ENCODE results near the gene TRAPPC11. TPM values are rescaled to one million over a fixed set of nuclear protein-coding genes. Genes with fewer than 3 reads are reported as not detected.

TRAPPC11 gene
- total RNA-seq, 1 experiment from 2014 or later, result 15.6 TPM

DNA sequence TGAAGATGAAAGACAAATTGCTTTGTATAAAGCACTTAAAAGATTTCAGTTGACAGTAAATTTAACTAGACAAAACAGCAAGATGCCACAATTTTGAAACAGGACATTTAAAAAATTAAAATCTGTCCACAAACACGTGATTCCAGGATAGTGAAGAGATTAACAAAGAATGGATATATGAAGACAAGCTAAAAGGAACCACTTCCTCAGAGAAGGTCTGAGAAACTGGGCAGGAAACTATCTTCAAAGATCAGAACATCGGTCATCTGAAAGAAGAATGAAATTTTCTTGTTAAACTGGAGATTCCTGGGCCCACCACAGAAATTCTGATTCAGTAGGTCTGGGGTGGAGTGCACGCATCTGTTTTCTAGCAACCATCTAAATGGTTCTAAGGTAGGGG is 1.5 kb upstream of the TRAPPC11 start:
- CTCF ChIA-PET, result no interaction called here
- no peak overlapping the region for H3K27ac ChIP-seq (ENCODE audit: low read depth, low read length)
- peaks cover 3 to 11% of the 10 kb centered on the region in 2 experiments; a peak in 2 of 4 replicates for H3K4me1 ChIP-seq (ENCODE audit: control insufficient read depth in 1 of 2, insufficient read depth in 2 of 2, low read length in 2 of 2)
- no peaks in the 10 kb centered on the region for H3K9me3 ChIP-seq (ENCODE audit: control insufficient read depth in 1 of 2, insufficient read depth in 1 of 2, low read depth in 1 of 2, low read length in 2 of 2)
- H3K79me2 ChIP-seq (ENCODE audit: insufficient read depth, low read length), result peaks cover 25% of the 10 kb centered on the region
- no peaks in the 10 kb centered on the region for H3K27me3 ChIP-seq (ENCODE audit: insufficient read depth, low read length)
- H3K9me2 ChIP-seq (ENCODE audit: insufficient read depth), result no peaks in the 10 kb centered on the region
- no peak overlapping the region for H2AFZ ChIP-seq (ENCODE audit: low read depth, low read length, poor library complexity, severe bottlenecking)
- RAD21 ChIA-PET (ENCODE audit: low non-redundant PET in 1 of 2, low total read pairs in 2 of 2, uncharacterized antibody in 2 of 2, unreplicated experiment in 2 of 2), result no interaction called here
- TF ChIP-seq ZFX (IDR thresholded peaks at IDR 0.05) (no peak), CBX3 (IDR thresholded peaks at IDR 0.05; ENCODE audit: low read depth) (no peak), RAD21 (IDR thresholded peaks at IDR 0.05; ENCODE audit: low read depth) (no peak), EZH2 (IDR thresholded peaks at IDR 0.05) (no peak), POLR2AphosphoS5 (IDR thresholded peaks at IDR 0.05; ENCODE audit: low read depth, low read length) (no peak), ELF1 (IDR thresholded peaks at IDR 0.05; ENCODE audit: borderline replicate concordance, low read depth) (no peak), ZNF274 (IDR thresholded peaks at IDR 0.05; ENCODE audit: low read depth, low read length) (no peak), JUND (IDR thresholded peaks at IDR 0.05) (no peak), SIN3A (IDR thresholded peaks at IDR 0.05; ENCODE audit: low read depth) (no peak), TCF7L2 (IDR thresholded peaks at IDR 0.05; ENCODE audit: borderline replicate concordance, extremely low read depth, insufficient read depth, insufficient read length) (no peak), YY1 (IDR thresholded peaks at IDR 0.05; ENCODE audit: extremely low read depth, insufficient replicate concordance, low read depth, low read length) (no peak), ATF3 (IDR thresholded peaks at IDR 0.05) (no peak), SP1 (IDR thresholded peaks at IDR 0.05; ENCODE audit: low read depth) (no peak), MAX (IDR thresholded peaks at IDR 0.05) (no peak), EGR1 (IDR thresholded peaks at IDR 0.05; ENCODE audit: low read depth) (no peak), SRF (IDR thresholded peaks at IDR 0.05; ENCODE audit: low read depth) (no peak), POLR2A (IDR thresholded peaks at IDR 0.05; ENCODE audit: borderline replicate concordance, extremely low read depth, insufficient read depth, insufficient read length) (no peak), CEBPB (IDR thresholded peaks at IDR 0.05; ENCODE audit: low read depth) (no peak)
- TF ChIP-seq, protein P1, sequence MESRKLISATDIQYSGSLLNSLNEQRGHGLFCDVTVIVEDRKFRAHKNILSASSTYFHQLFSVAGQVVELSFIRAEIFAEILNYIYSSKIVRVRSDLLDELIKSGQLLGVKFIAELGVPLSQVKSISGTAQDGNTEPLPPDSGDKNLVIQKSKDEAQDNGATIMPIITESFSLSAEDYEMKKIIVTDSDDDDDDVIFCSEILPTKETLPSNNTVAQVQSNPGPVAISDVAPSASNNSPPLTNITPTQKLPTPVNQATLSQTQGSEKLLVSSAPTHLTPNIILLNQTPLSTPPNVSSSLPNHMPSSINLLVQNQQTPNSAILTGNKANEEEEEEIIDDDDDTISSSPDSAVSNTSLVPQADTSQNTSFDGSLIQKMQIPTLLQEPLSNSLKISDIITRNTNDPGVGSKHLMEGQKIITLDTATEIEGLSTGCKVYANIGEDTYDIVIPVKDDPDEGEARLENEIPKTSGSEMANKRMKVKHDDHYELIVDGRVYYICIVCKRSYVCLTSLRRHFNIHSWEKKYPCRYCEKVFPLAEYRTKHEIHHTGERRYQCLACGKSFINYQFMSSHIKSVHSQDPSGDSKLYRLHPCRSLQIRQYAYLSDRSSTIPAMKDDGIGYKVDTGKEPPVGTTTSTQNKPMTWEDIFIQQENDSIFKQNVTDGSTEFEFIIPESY (IDR thresholded peaks at IDR 0.05; ENCODE audit: extremely low read depth, insufficient replicate concordance, low read length), result no peak
- TF ChIP-seq, protein P2, sequence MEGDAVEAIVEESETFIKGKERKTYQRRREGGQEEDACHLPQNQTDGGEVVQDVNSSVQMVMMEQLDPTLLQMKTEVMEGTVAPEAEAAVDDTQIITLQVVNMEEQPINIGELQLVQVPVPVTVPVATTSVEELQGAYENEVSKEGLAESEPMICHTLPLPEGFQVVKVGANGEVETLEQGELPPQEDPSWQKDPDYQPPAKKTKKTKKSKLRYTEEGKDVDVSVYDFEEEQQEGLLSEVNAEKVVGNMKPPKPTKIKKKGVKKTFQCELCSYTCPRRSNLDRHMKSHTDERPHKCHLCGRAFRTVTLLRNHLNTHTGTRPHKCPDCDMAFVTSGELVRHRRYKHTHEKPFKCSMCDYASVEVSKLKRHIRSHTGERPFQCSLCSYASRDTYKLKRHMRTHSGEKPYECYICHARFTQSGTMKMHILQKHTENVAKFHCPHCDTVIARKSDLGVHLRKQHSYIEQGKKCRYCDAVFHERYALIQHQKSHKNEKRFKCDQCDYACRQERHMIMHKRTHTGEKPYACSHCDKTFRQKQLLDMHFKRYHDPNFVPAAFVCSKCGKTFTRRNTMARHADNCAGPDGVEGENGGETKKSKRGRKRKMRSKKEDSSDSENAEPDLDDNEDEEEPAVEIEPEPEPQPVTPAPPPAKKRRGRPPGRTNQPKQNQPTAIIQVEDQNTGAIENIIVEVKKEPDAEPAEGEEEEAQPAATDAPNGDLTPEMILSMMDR (IDR thresholded peaks at IDR 0.05 in 2 of 3, conservative IDR thresholded peaks at IDR 0.05 in 1 of 3; ENCODE audit: borderline replicate concordance in 1 of 3, insufficient read depth in 1 of 3, low read depth in 2 of 3, low read length in 2 of 3), result no peak
- no peak for DNase-seq (ENCODE audit: low read depth, low spot score)
- intact Hi-C loops (cut with micrococcal nuclease), result loop anchor here (10.0 kb wide), 1 partner anchor 153 kb away; the partner anchor contains the start of gene ING2
- no peaks in the 10 kb centered on the region for H4K20me1 ChIP-seq (ENCODE audit: insufficient read depth)
- H3K4me2 ChIP-seq (ENCODE audit: low read length), result peak overlapping the region; percentile 79
- no peaks in the 10 kb centered on the region for H3K36me3 ChIP-seq (ENCODE audit: control insufficient read depth in 1 of 2, insufficient read depth in 2 of 2, low read length in 2 of 2)
- peak overlapping the region; percentile 79 for H3K9ac ChIP-seq (ENCODE audit: low read length)
- peak overlapping the region; percentile 63 to 77 for H3K4me3 ChIP-seq (replicated peaks in 1 of 2; ENCODE audit: low read depth in 1 of 2, low read length in 2 of 2)
- POLR2A ChIA-PET, result no interaction called here
- ATAC-seq, result no peak
- BruUV-seq (replicated peaks), result no TSS peak
